T-cell (primary cell): ENCODE measurements around the gene STK39. TPM values are rescaled to one million over a fixed set of nuclear protein-coding genes. Genes with fewer than 3 reads are reported as not detected.

Experiments
- ATAC-seq, 4 experiments: fragments of 200-7000 bp in 3 of 4; fragments of 150-1000 bp in 1 of 4; cut with Tn5 transposase; replicated peaks in 1 of 4; 1 replicate in 3 of 4; 2 replicates in 1 of 4; pipeline ENCODE4 v1.10.0; 2021; ENCODE audit warnings: moderate library complexity in 3 of 4, mild to moderate bottlenecking in 2 of 4, moderate number of reproducible peaks in 1 of 4
- CTCF ChIA-PET, 2 donors: fragments of 300-600 bp; sonication (Branson Sonifier 250); formaldehyde crosslinking; loops; one replicate each; lab custom pipeline; 2022; ENCODE audit warnings: antibody characterized with exemption in 2 of 2; lab: Charles Lee
- POLR2A ChIA-PET, 2 donors: fragments of 300-600 bp; sonication (Branson Sonifier 250); formaldehyde crosslinking; loops; one replicate each; lab custom pipeline; 2022; ENCODE audit warnings: antibody characterized with exemption in 2 of 2; lab: Charles Lee
- DNase-seq, 35 experiments: peaks; one replicate each; pipeline versions ENCODE4 v3.0.0 to v3.0.0-alpha.2; 2013 to 2023
- H3K27ac ChIP-seq: one replicate; pipeline ENCODE4 v1.5.1; 2013; ENCODE audit warnings: low read length
- H3K27me3 ChIP-seq, 2 experiments: replicated peaks in 1 of 2; 1 replicate in 1 of 2; 2 replicates in 1 of 2; pipeline versions ENCODE4 v1.6.1 to v1.7.0; 2013; ENCODE audit warnings: low read length in 1 of 2, mixed read lengths in 1 of 2; ENCODE audit not compliant: control insufficient read depth in 2 of 2, insufficient read depth in 2 of 2; ENCODE audit errors: extremely low read depth in 1 of 2
- H3K36me3 ChIP-seq, 2 donors: 1 replicate in 1 of 2; 2 replicates in 1 of 2; pipeline versions ENCODE4 v1.6.1 to v1.7.0; 2013; ENCODE audit warnings: low read length in 1 of 2; ENCODE audit not compliant: control insufficient read depth in 2 of 2, insufficient read depth in 1 of 2; ENCODE audit errors: extremely low read depth in 1 of 2
- H3K4me1 ChIP-seq, 2 experiments: 1 replicate in 1 of 2; 2 replicates in 1 of 2; pipeline versions ENCODE4 v1.6.1 to v1.7.0; 2013; ENCODE audit warnings: low read length in 2 of 2, mixed read lengths in 1 of 2; ENCODE audit not compliant: insufficient read depth in 2 of 2, control insufficient read depth in 1 of 2; ENCODE audit errors: extremely low read depth in 1 of 2
- H3K4me3 ChIP-seq, 2 donors: 1 replicate in 1 of 2; 2 replicates in 1 of 2; pipeline versions ENCODE4 v1.5.1 to v1.7.0; 2013; ENCODE audit warnings: mild to moderate bottlenecking in 2 of 2, low read length in 1 of 2, moderate library complexity in 1 of 2; ENCODE audit not compliant: control insufficient read depth in 1 of 2; ENCODE audit errors: extremely low read depth in 1 of 2
- H3K9me3 ChIP-seq: 2 replicates; pipeline ENCODE4 v1.7.0; 2013
- H3K27ac Mint-ChIP-seq, 2 donors: one replicate each; pipeline ENCODE4 v1.8.0; 2020 to 2021; ENCODE audit warnings: mild to moderate bottlenecking in 2 of 2, mixed read lengths in 2 of 2
- H3K27me3 Mint-ChIP-seq, 2 donors: one replicate each; pipeline ENCODE4 v1.8.0; 2021 to 2022; ENCODE audit warnings: mixed read lengths in 2 of 2
- H3K36me3 Mint-ChIP-seq: one replicate; pipeline ENCODE4 v1.8.0; 2021; ENCODE audit warnings: mixed read lengths
- H3K4me1 Mint-ChIP-seq, 3 donors: one replicate each; pipeline ENCODE4 v1.8.0; 2020 to 2022; ENCODE audit warnings: mixed read lengths in 3 of 3, mild to moderate bottlenecking in 1 of 3
- H3K4me3 Mint-ChIP-seq, 3 donors: one replicate each; pipeline ENCODE4 v1.8.0; 2020 to 2022; ENCODE audit warnings: mild to moderate bottlenecking in 3 of 3, mixed read lengths in 3 of 3, moderate library complexity in 3 of 3
- H3K9me3 Mint-ChIP-seq, 3 donors: one replicate each; pipeline ENCODE4 v1.8.0; 2020 to 2022; ENCODE audit warnings: mixed read lengths in 3 of 3
- WGBS: methylation state at CpG from one replicate; pipeline ENCODE4 v1.1.5; 2013; ENCODE audit warnings: missing lambda C conversion rate; ENCODE audit not compliant: insufficient coverage; 5-methylcytosine and 5-hydroxymethylcytosine counted together
- total RNA-seq, 35 experiments: library from RNA in 6 of 35; stranded (reverse) in 6 of 35; fragments of 120-200 nt in 1 of 35; gene quantifications; one replicate each; pipeline versions ENCODE4 v1.2.1 to v1.2.4 and lab custom pipeline; 2013 to 2026

The STK39 gene
- total RNA-seq, 5 donors from 2014 or later (not counting 1 experiment from before 2014, with no cell fraction given), result 15.4 to 25.8 (median 21.0) TPM

DNA sequence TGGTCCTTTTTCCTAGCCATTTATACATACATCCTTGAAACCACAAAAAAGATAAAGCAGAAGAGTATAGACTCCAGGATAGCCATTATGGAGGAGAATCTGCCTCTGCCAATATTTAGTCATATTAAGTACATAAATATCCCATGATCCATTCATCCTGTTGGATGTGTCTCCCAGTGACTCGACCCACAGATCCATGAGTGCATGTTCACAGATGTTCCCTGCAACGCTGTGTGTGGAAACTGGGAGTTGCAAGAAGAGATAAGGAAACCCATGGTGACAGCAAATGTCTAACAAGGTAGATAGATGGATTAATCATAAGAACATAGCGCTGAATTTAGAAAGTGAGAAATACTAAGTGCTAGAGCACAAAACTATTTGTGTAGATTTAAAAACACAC is 34.5 kb downstream of the STK39 start:
- Mint-ChIP-seq H3K9me3 (no peaks in the 10 kb centered on the region), H3K4me3 (peak overlapping the region in 1 of 3 donors; percentile 7), H3K27ac (no peak overlapping the region), H3K27me3 (no peaks in the 10 kb centered on the region), H3K36me3 (peaks cover 15% of the 10 kb centered on the region), H3K4me1 (peaks cover 49 to 56% (median 51%) of the 10 kb centered on the region in 3 donors)
- 70% methylated on average over 2 of the region's 3 CpGs for WGBS
- H3K9me3 ChIP-seq, result no peaks in the 10 kb centered on the region
- CTCF ChIA-PET, result interaction anchor here in 1 of 2 donors (0.6 kb wide), 2 partner anchors 1076 to 1319 kb away, joined by 3 to 4 read pairs; no protein-coding TSS in a partner anchor
- H3K36me3 ChIP-seq, result peaks cover 4 to 7% of the 10 kb centered on the region in 2 donors
- H3K27ac ChIP-seq, result no peak overlapping the region
- DNase-seq (no peak), ATAC-seq (no peak)
- H3K27me3 ChIP-seq, result no peaks in the 10 kb centered on the region
- H3K4me1 ChIP-seq, result peaks cover 8 to 17% of the 10 kb centered on the region in 2 experiments
- POLR2A ChIA-PET, result interaction anchor here in 1 of 2 donors (0.7 kb wide), 1 partner anchor 25 kb away, joined by 12 read pairs; no protein-coding TSS in a partner anchor
- no peak overlapping the region for H3K4me3 ChIP-seq

DNA sequence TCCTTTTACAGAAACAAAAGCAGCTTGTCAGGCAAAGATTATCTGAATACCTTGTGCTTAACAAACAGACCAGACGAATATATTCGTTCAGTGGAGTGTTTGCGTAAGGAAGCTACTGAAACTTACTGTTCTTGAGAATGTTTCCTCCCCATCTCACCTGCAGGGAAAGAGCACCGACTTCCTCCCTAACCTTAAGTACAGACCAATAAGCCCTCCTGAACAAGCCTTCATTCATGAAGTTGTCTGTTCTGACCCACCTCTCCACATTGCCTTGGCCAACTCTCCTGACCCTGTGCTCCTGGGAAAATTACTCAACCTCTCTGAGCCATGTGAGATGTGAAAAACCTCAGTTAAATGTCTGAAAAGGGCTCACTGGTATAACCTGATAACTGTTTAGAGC is 35.2 kb downstream of the STK39 start:
- Histone ChIP-seq H3K4me3 (no peak overlapping the region), H3K27me3 (no peaks in the 10 kb centered on the region), H3K4me1 (peaks cover 8 to 17% of the 10 kb centered on the region in 2 experiments), H3K27ac (no peak overlapping the region), H3K9me3 (no peaks in the 10 kb centered on the region), H3K36me3 (peaks cover 4 to 7% of the 10 kb centered on the region in 2 donors)
- ChIA-PET POLR2A (no interaction called here), CTCF (interaction anchor here in 1 of 2 donors (0.6 kb wide), 2 partner anchors 54 to 1477 kb away, joined by 3 read pairs; no protein-coding TSS in a partner anchor)
- peak in 2 of 4 experiments; percentile 19 to 59 for ATAC-seq
- Mint-ChIP-seq H3K9me3 (no peaks in the 10 kb centered on the region), H3K27me3 (no peaks in the 10 kb centered on the region), H3K36me3 (peaks cover 15% of the 10 kb centered on the region), H3K27ac (peak overlapping the region; percentile 53 to 61), H3K4me3 (peak overlapping the region in 2 of 3 donors; percentile 4 to 37), H3K4me1 (peaks cover 52 to 57% (median 54%) of the 10 kb centered on the region in 3 donors)
- peak in 1 of 35 experiments; percentile 11 for DNase-seq
- 0% methylated on average over 1 of the region's 4 CpGs for WGBS

DNA sequence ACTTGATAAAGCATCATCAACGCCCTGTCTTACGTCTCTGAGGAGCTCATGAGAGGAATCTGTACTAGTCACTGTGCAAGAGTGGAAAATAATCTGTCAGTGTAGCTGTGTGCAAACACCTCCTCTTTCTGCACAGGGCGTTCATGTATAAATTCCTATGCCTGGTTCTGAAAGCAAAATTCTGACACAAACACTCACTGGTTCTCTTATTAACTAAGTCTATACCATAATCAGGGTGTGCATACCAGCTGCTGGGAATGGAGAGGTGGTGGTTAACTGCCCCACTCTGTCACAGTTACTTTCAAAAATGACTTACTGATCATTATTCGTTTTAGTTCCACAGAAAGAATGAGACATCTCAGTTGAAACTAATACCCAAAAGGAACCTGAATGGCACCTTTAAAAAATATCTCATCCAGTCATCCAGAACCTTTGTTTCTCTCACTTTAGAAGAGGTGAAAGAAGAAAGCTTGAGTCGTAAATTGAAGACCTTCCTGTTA is 35.7 kb downstream of the STK39 start:
- WGBS, result no CpG with 5 or more reads among the region's 5 CpGs
- peaks cover 8 to 17% of the 10 kb centered on the region in 2 experiments for H3K4me1 ChIP-seq
- POLR2A ChIA-PET, result no interaction called here
- peaks cover 2 to 4% of the 10 kb centered on the region in 2 donors for H3K36me3 ChIP-seq
- no peak overlapping the region for H3K4me3 ChIP-seq
- H3K27ac ChIP-seq, result no peak overlapping the region
- CTCF ChIA-PET, result interaction anchor here in 1 of 2 donors (0.6 kb wide), 2 partner anchors 54 to 1478 kb away, joined by 3 read pairs; no protein-coding TSS in a partner anchor
- peaks cover 15% of the 10 kb centered on the region for H3K36me3 Mint-ChIP-seq
- H3K27me3 ChIP-seq, result no peaks in the 10 kb centered on the region
- ATAC-seq (peak in 1 of 4 experiments; percentile 55), DNase-seq (no peak)
- peaks cover 53 to 60% (median 57%) of the 10 kb centered on the region in 3 donors for H3K4me1 Mint-ChIP-seq
- H3K4me3 Mint-ChIP-seq, result peak overlapping the region in 2 of 3 donors; percentile 4 to 37
- H3K9me3 Mint-ChIP-seq, result no peaks in the 10 kb centered on the region
- H3K27ac Mint-ChIP-seq, result peak overlapping the region; percentile 53 to 61
- H3K9me3 ChIP-seq, result no peaks in the 10 kb centered on the region
- H3K27me3 Mint-ChIP-seq, result no peaks in the 10 kb centered on the region

DNA sequence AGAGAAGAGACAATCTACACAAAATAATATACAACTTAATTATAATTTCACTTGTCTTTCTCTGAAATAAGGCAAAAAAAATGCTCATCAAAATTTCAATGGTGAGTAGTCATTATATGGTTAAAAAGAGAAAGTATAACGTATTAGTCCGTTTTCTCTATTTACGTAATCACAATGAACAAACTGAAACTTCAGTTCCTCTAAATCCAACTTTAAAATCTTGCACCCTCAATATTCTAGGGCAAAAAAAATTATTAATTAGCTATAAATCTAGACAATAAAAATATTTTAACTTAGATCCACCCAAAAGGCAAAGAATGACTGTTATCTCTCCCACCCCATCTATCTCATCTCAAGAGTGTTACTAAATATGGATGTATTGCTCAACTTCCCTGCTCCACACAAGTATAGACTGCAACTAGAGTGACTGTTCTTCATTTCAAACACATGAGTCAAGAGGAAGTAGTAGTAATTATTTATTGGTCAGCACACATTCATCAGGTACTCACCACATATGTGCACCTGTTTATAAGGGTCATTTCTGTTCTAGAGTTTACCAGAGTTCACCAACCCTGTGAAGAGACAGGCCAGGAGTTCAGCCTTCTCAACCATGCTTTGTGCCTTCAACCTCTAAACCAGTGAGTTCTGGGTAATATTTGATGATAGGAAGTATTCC is 36.4 kb downstream of the STK39 start:
- POLR2A ChIA-PET, result interaction anchor here in 1 of 2 donors (0.6 kb wide), 1 partner anchor 896 kb away, joined by 3 read pairs; no protein-coding TSS in a partner anchor
- CTCF ChIA-PET, result interaction anchor here in 1 of 2 donors (0.7 kb wide), 1 partner anchor 479 kb away, joined by 3 read pairs; no protein-coding TSS in a partner anchor
- no peak overlapping the region for H3K4me3 ChIP-seq

DNA sequence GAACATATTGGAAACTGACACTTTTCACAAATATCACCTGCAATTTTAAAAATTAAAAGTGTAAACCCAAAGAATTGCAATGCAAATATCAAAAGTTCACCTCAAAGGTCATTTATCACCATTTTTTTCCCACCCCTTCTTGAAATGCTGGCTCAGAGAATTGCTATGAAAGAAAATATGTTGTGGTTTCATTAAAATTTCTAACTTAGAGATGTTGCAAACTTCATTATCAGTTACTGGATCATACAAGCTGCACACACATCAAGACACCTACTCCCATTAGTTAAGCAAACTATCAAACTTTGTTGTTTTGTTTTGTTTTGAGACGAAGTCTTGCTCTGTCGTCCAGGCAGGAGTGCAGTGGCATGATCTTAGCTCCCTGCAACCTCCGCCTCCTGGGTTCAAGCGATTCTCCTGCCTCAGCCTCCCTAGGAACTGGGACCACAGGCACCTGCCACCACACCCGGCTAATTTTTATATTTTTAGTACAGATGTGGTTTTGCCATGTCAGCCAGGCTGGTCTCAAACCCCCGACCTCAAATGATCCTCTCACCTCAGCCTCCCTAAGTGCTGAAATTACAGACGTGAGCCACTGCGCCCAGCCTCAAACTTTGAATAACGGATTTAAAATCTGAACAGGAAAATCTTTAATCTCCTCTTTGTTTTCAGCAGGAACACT is 37.0 kb downstream of the STK39 start:
- DNase-seq (no peak), ATAC-seq (no peak)
- ChIA-PET CTCF (interaction anchor here (0.7 kb wide), 2 partner anchors 71 to 480 kb away, joined by 3 read pairs; no protein-coding TSS in a partner anchor), POLR2A (no interaction called here)
- Histone ChIP-seq H3K27ac (no peak overlapping the region), H3K36me3 (peaks cover 0 to 2% of the 10 kb centered on the region in 2 donors), H3K27me3 (no peaks in the 10 kb centered on the region), H3K4me1 (peaks cover 8 to 17% of the 10 kb centered on the region in 2 experiments), H3K4me3 (no peak overlapping the region), H3K9me3 (no peaks in the 10 kb centered on the region)
- Mint-ChIP-seq H3K27ac (no peak overlapping the region), H3K4me3 (peak overlapping the region; percentile 21 to 50 (median 36)), H3K9me3 (no peaks in the 10 kb centered on the region), H3K4me1 (peaks cover 50 to 59% (median 54%) of the 10 kb centered on the region in 3 donors), H3K36me3 (peaks cover 15% of the 10 kb centered on the region), H3K27me3 (no peaks in the 10 kb centered on the region)
- WGBS, result 30% methylated on average over 5 of the region's 9 CpGs

More for the DNA sequence above, 36.4 kb downstream of the STK39 start:
- Mint-ChIP-seq H3K4me1 (peaks cover 55 to 62% (median 60%) of the 10 kb centered on the region in 3 donors), H3K27ac (no peak overlapping the region), H3K9me3 (no peaks in the 10 kb centered on the region), H3K27me3 (no peaks in the 10 kb centered on the region), H3K4me3 (peak overlapping the region; percentile 21 to 63 (median 36)), H3K36me3 (peaks cover 15% of the 10 kb centered on the region)
- H3K9me3 ChIP-seq, result no peaks in the 10 kb centered on the region
- no CpG with 5 or more reads among the region's 3 CpGs for WGBS
- no peak overlapping the region for H3K27ac ChIP-seq
- H3K4me1 ChIP-seq, result peaks cover 8 to 17% of the 10 kb centered on the region in 2 experiments
- DNase-seq (no peak), ATAC-seq (peak in 3 of 4 experiments; percentile 27 to 55 (median 50))
- H3K27me3 ChIP-seq, result no peaks in the 10 kb centered on the region
- H3K36me3 ChIP-seq, result peaks cover 0 to 2% of the 10 kb centered on the region in 2 donors

DNA sequence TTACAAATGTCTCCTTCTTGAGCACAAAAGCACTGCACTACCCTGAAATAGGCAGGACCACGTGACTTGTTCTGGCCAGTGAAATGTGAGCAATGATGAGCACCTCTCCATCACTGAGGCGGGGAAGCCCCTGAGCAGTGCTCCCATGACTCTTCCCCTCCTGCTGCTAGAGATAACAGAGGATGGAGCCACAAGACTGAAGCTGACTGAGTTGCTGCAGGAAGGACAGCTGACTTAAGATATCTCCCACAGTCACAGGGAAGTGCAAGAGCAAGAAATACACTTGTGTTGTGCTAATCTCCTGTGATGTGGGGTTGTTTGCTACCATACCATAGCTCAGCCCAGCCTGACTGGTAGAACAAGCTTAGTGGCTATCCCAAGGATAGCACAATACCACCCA is 38.7 kb downstream of the STK39 start:
- peaks cover 10% of the 10 kb centered on the region for H3K36me3 Mint-ChIP-seq
- ChIA-PET POLR2A (no interaction called here), CTCF (interaction anchor here in 1 of 2 donors (0.8 kb wide), 1 partner anchor 12 kb away, joined by 3 read pairs; no protein-coding TSS in a partner anchor)
- Histone ChIP-seq H3K4me3 (no peak overlapping the region), H3K27ac (no peak overlapping the region), H3K9me3 (no peaks in the 10 kb centered on the region), H3K36me3 (peaks cover 0 to 2% of the 10 kb centered on the region in 2 donors), H3K27me3 (no peaks in the 10 kb centered on the region), H3K4me1 (peaks cover 8 to 17% of the 10 kb centered on the region in 2 experiments)
- H3K4me1 Mint-ChIP-seq, result peaks cover 50 to 61% (median 55%) of the 10 kb centered on the region in 3 donors
- ATAC-seq (no peak), DNase-seq (no peak)
- H3K4me3 Mint-ChIP-seq, result no peak overlapping the region
- no peaks in the 10 kb centered on the region for H3K9me3 Mint-ChIP-seq
- 83% methylated on average over 1 of the region's 2 CpGs for WGBS
- H3K27ac Mint-ChIP-seq, result no peak overlapping the region
- H3K27me3 Mint-ChIP-seq, result no peaks in the 10 kb centered on the region
